Gastrocnemius medialis (tissue), 4 donors: ENCODE results near the gene EYS. TPM values are rescaled to one million over a fixed set of nuclear protein-coding genes. Genes with fewer than 3 reads are reported as not detected.
"Not testable (repeated sequence)": the region's sequence is repeated elsewhere in the genome, so short reads cannot be mapped to it uniquely, and the experiment has no call there.

Experiments
- ATAC-seq, 2 donors: fragments of 150-250 bp; one replicate each; pipeline ENCODE4 v1.9.1; 2016
- DNase-seq, 2 donors: peaks; one replicate each; pipeline ENCODE4 v3.0.0-alpha.2; 2019
- H3K27ac ChIP-seq, 4 donors: fragments of 200-600 bp; sonication (generic); 1 replicate in 1 of 4; 2 replicates in 3 of 4; pipeline ENCODE4 v1.5.1; 2016 to 2018; ENCODE audit warnings: mild to moderate bottlenecking in 2 of 4, moderate library complexity in 1 of 4
- H3K27me3 ChIP-seq, 3 donors: fragments of 200-600 bp; sonication (generic) in 2 of 3; 1 replicate in 1 of 3; 2 replicates in 2 of 3; pipeline versions ENCODE4 v1.5.1 to v1.6.0; 2016 to 2019; ENCODE audit warnings: mild to moderate bottlenecking in 1 of 3, moderate library complexity in 1 of 3
- H3K36me3 ChIP-seq, 2 donors: fragments of 200-600 bp; sonication (generic) in 1 of 2; one replicate each; pipeline ENCODE4 v1.5.1; 2017 to 2018
- H3K4me1 ChIP-seq, 2 donors: fragments of 200-600 bp; sonication (generic) in 1 of 2; one replicate each; pipeline ENCODE4 v1.5.1; 2016 to 2017; ENCODE audit warnings: mild to moderate bottlenecking in 2 of 2
- H3K4me3 ChIP-seq, 4 donors: fragments of 200-600 bp; sonication (generic) in 3 of 4; 1 replicate in 1 of 4; 2 replicates in 3 of 4; pipeline ENCODE4 v1.5.1; 2016 to 2019; ENCODE audit warnings: mild to moderate bottlenecking in 2 of 4
- H3K9me3 ChIP-seq, 3 donors: fragments of 200-600 bp; sonication (generic) in 2 of 3; 1 replicate in 1 of 3; 2 replicates in 2 of 3; pipeline ENCODE4 v1.5.1; 2016 to 2019
- POLR2A ChIP-seq, 2 donors: fragments of 450-650 bp; IDR thresholded peaks; one replicate each; pipeline ENCODE4 v1.6.1; 2017; ENCODE audit warnings: antibody characterized with exemption in 2 of 2, mild to moderate bottlenecking in 2 of 2, moderate library complexity in 2 of 2
- in situ Hi-C, 4 donors: fragments of 200-750 bp; cut with MboI; loops; one replicate each; pipeline versions ENCODE4 v1.15.0 to v1.8.0; 2017; ENCODE audit warnings: low sequenced_read_pairs in 4 of 4
- intact Hi-C: fragments of 100-400 bp; cut with DNase I; formaldehyde crosslinking; loops from one replicate; pipeline ENCODE4 v1.15.1; 2023; ENCODE audit warnings: low total_unique reads
- total RNA-seq, 4 donors: library from RNA; depleted of rRNA; stranded (reverse); fragments of >200 nt; gene quantifications; one replicate each; pipeline versions ENCODE4 v1.1.0 to v1.2.3, GENCODE V29; 2016
- TF ChIP-seq, protein P1 (sequence below), 5 experiments: fragments of 450-650 bp in 3 of 5; fragments of 200-600 bp in 2 of 5; sonication (generic) in 2 of 5; IDR thresholded peaks in 4 of 5; conservative IDR thresholded peaks in 1 of 5; 1 replicate in 4 of 5; 2 replicates in 1 of 5; pipeline ENCODE4 v1.5.1; 2016 to 2019; ENCODE audit warnings: antibody characterized with exemption in 5 of 5, mild to moderate bottlenecking in 3 of 5, moderate library complexity in 3 of 5

Gene EYS
- total RNA-seq, 4 donors from 2014 or later = 0.20 TPM; not detected in 3

DNA sequence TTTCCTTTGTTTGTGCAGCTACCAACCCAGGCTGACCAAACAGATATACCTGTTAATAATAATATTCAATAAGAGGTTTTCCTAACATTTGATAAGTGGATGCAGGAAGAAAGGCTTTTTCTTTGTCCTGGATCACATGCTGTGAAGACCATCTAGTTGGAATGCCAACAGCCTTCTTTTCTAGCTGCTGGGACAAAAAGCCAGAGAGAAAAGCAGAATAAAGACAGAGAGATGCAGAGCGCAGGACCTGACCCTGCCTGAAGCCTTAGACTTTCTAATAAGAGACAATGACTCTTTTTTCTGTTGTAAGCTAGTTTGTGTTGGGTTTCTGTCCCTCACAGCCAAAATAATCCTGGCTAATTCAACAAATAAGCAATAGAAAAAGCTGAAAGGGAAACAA is 1763.2 kb downstream of the EYS start:
- no peak overlapping the region for H3K27ac ChIP-seq
- no peak for ATAC-seq

DNA sequence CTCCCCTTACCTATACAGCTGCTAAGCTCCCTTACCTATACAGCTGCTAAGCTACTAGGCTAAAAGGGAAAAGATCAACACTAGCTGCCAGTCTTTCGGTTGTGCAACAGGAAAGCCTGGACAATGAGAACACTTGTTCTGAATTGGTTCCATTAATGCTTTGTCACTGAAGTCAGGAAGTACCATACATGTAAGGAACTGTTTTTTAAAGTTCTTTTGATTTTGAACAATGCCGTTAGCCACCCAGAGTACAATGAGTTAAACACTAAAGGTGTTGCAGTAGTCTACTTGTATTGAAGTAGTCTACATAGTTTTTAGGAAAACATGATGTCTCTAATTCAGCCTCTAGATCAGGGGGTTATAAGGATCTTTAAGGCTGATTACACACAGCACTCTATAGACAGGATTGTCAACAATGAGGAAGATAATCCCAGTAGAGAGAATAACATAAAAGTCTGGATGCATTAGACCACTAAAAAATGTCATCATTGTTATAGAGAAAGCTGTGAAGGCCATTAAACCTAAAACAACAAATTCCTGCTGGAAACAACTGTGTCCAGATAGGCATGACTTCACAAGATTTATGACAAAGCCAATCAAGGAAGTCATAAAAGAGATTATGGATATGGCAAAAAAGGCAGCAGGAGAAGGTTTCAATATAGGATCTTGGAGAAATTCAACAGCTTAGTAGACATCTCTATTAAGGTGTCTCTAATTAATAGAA is 1765.1 kb downstream of the EYS start:
- no peaks in the 10 kb centered on the region for H3K4me1 ChIP-seq
- H3K27me3 ChIP-seq = no peaks in the 10 kb centered on the region
- H3K4me3 ChIP-seq = no peak overlapping the region
- TF ChIP-seq, protein P1, sequence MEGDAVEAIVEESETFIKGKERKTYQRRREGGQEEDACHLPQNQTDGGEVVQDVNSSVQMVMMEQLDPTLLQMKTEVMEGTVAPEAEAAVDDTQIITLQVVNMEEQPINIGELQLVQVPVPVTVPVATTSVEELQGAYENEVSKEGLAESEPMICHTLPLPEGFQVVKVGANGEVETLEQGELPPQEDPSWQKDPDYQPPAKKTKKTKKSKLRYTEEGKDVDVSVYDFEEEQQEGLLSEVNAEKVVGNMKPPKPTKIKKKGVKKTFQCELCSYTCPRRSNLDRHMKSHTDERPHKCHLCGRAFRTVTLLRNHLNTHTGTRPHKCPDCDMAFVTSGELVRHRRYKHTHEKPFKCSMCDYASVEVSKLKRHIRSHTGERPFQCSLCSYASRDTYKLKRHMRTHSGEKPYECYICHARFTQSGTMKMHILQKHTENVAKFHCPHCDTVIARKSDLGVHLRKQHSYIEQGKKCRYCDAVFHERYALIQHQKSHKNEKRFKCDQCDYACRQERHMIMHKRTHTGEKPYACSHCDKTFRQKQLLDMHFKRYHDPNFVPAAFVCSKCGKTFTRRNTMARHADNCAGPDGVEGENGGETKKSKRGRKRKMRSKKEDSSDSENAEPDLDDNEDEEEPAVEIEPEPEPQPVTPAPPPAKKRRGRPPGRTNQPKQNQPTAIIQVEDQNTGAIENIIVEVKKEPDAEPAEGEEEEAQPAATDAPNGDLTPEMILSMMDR (IDR thresholded peaks at IDR 0.05 in 4 of 5, conservative IDR thresholded peaks at IDR 0.05 in 1 of 5) = no peak
- TF ChIP-seq POLR2A (IDR thresholded peaks at IDR 0.05) = no peak
- in situ Hi-C loops = no loop called here
- DNase-seq (no peak), ATAC-seq (no peak)
- H3K27ac ChIP-seq = no peak overlapping the region
- no peaks in the 10 kb centered on the region for H3K9me3 ChIP-seq
- intact Hi-C loops = no loop called here
- no peaks in the 10 kb centered on the region for H3K36me3 ChIP-seq

More for the DNA sequence above, 1763.2 kb downstream of the EYS start:
- DNase-seq = no peak
- Histone ChIP-seq H3K36me3 (no peaks in the 10 kb centered on the region), H3K4me3 (no peak overlapping the region), H3K4me1 (no peaks in the 10 kb centered on the region), H3K27me3 (no peaks in the 10 kb centered on the region), H3K9me3 (no peaks in the 10 kb centered on the region)
- intact Hi-C loops = no loop called here
- in situ Hi-C loops = no loop called here
- TF ChIP-seq POLR2A (IDR thresholded peaks at IDR 0.05) = no peak
- TF ChIP-seq, protein P1 (IDR thresholded peaks at IDR 0.05 in 4 of 5, conservative IDR thresholded peaks at IDR 0.05 in 1 of 5) = no peak

DNA sequence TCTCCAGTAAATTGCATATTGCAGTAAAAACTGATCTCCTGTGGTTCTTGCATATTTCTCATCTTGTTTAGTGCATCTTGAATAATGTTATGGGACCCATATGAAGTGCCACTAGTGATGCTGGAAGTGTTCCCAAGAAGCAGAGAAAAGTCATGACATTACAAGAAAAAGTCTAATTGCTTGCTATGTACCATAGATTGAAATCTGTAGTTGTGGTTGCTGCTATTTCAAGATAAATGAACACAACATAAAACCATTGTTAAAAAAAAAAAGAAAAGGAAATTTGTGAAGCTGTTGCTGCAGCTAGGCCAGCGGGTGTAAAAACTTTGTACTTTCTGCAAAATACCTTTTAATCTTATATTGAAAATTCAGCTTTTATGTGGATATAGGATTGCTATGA is 1767.0 kb downstream of the EYS start:
- H3K4me1 ChIP-seq = no peaks in the 10 kb centered on the region
- no peak overlapping the region for H3K27ac ChIP-seq
- ATAC-seq = no peak
- H3K27me3 ChIP-seq = no peaks in the 10 kb centered on the region
- no peak overlapping the region for H3K4me3 ChIP-seq
- TF ChIP-seq, protein P1 (IDR thresholded peaks at IDR 0.05 in 4 of 5, conservative IDR thresholded peaks at IDR 0.05 in 1 of 5) = no peak
- TF ChIP-seq POLR2A (IDR thresholded peaks at IDR 0.05) = no peak
- intact Hi-C loops = no loop called here
- in situ Hi-C loops = no loop called here
- H3K9me3 ChIP-seq = no peaks in the 10 kb centered on the region
- no peak for DNase-seq
- H3K36me3 ChIP-seq = no peaks in the 10 kb centered on the region

DNA sequence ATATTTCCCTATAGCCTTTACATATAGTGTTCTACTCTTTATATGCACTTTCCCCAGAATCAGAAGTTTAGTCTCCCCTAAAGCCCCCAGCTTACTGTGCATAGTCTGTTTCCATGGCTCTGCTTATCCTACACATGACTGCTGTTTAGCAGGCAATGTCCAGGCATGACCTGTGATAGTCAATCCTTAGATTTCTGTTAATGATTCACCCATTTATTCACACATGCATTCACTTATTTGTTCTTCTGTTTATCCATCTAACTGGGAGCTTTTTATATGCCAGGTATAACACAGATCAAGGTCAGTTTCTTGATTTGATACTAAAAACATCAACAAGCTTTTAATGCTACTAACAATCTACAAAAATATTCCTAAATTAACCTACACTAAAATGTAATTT is 1770.6 kb downstream of the EYS start:
- intact Hi-C loops (no loop called here), in situ Hi-C loops (no loop called here)
- Histone ChIP-seq H3K9me3 (no peaks in the 10 kb centered on the region), H3K27ac (no peak overlapping the region), H3K4me1 (no peaks in the 10 kb centered on the region), H3K4me3 (no peak overlapping the region), H3K27me3 (no peaks in the 10 kb centered on the region), H3K36me3 (no peaks in the 10 kb centered on the region)
- ATAC-seq = no peak
- DNase-seq = no peak
- no peak for TF ChIP-seq POLR2A (IDR thresholded peaks at IDR 0.05)
- TF ChIP-seq, protein P1 (IDR thresholded peaks at IDR 0.05 in 4 of 5, conservative IDR thresholded peaks at IDR 0.05 in 1 of 5) = no peak

DNA sequence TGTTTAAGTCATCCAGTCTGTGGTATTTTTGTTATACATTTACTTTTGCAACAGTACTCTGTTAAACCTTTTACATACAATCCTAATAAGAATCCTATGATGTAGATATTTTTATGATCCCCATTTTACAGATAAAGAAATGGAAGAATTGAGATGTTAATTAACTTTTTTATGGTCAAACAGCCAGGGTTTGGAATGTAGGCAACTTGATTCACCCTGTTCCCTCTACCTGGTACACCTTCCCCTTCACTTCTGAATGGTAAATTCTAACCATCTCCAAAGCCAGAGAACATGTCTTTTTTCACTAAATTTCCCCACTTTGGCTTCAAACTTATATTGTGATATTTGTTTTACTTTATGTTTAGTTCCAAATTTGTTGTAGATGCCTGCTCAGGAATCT is 1771.3 kb downstream of the EYS start:
- H3K27me3 ChIP-seq = no peaks in the 10 kb centered on the region
- no peaks in the 10 kb centered on the region for H3K4me1 ChIP-seq
- no peaks in the 10 kb centered on the region for H3K9me3 ChIP-seq
- TF ChIP-seq POLR2A (IDR thresholded peaks at IDR 0.05) = no peak
- TF ChIP-seq, protein P1 (IDR thresholded peaks at IDR 0.05 in 4 of 5, conservative IDR thresholded peaks at IDR 0.05 in 1 of 5) = no peak
- H3K36me3 ChIP-seq = no peaks in the 10 kb centered on the region
- no peak overlapping the region for H3K27ac ChIP-seq
- no peak overlapping the region for H3K4me3 ChIP-seq
- in situ Hi-C loops (no loop called here), intact Hi-C loops (no loop called here)
- no peak for DNase-seq
- ATAC-seq = no peak

DNA sequence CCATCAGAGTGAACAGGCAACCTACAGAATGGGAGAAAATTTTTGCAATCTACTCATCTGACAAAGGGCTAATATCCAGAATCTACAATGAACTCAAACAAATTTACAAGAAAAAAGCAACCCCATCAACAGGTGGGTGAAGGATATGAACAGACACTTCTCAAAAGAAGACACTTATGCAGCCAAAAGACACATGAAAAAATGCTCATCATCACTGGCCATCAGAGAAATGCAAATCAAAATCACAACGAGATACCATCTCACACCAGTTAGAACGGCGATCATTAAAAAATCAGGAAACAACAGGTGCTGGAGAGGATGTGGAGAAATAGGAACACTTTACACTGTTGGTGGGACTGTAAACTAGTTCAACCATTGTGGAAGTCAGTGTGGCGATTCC is 1773.1 kb downstream of the EYS start:
- in situ Hi-C loops, H3K9me3 ChIP-seq, intact Hi-C loops, H3K27ac ChIP-seq, ATAC-seq, H3K27me3 ChIP-seq, H3K36me3 ChIP-seq, DNase-seq, H3K4me3 ChIP-seq, H3K4me1 ChIP-seq: not testable (repeated sequence)
